HG02610 (cell line): Measurements from ENCODE around the gene COX4I2.

ENCODE experiments used
- ATAC-seq: cut with Tn5 transposase; IDR thresholded peaks from one replicate; pipeline ENCODE4 v1.9.1; 2021; ENCODE audit warnings: mild to moderate bottlenecking, moderate library complexity; ENCODE audit not compliant: unreplicated experiment

Gene COX4I2

DNA sequence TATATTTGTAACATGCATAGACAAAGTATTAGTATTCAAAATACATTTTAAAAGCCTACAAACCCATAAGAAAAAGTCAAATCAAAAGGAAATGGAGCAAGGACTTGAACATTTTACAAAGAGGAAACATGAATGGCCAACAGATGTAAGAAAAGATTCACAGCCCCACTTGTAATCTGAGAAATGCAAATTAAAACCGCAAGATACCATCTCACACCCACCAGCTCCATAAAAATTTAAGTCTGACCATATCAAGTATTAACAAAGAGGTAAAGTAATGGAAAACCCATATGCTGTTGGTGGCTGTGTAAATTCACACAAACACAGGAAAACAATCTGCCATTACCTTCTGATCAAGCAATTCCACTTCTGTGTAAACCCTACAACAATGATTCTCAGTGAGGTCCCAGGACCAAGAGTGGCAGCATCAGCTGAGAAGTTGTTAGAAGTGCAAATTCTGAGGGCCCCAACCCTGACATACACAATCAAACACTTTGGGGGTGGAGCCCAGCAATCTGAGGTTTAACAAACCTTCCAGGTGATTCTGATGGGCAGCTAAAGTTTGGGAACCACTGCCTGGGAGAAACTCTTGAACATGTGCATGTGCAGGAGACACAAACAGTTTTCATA is 54.0 kb downstream of the COX4I2 start:
- ATAC-seq = no peak

DNA sequence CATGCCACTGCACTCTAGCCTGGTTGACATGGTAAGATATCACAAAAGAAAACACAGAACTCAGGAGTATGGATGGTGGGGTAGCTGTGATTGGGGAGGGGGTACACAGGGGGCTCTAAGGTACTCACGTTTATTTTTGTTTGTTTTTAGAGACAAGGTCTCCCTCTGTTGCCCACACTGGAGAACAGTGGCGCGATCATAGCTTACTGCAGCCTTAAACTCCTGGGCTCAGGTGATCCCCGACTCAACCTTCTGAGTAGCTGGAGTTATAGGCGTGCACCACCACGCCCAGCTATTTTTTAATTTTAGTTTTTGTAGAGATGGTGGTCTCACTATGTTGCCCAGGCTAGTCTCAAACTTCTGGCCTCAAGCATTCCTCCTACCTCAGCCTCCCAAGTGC is 55.7 kb downstream of the COX4I2 start:
- ATAC-seq = no peak

DNA sequence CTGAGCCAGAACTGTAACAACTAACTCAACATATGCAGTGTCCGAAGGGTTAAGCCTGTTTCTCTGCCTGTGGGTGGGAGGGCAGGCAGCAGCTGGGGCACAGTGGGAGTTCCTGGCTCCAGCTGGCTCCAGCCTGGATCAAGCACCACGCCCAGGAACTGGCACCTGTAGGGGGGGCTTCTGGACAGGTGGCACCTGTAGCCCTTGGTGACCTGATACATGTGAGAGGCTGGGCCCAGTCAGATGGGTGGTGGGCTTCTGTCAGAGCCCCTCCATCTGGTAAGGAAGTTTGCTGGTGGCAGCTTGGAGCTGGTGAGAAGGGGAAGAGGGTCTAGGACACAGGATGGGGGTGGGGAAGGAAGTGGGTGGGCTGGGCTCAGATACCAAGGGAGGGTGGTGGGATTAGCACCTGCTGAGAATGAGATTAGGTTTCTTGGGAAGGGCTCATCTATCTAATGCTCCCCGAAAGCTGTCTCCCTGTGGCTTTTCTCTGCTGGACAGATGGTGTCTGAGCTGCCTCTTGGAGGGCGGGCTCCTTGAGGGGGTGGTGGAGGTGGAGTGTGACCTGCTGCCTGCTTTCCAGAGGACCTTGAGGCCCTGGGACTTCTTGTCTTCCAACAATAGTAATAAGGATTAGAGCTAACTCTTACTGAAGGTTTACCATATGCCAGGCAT is 56.4 kb downstream of the COX4I2 start:
- ATAC-seq = no peak
